Activated naive CD4-positive, alpha-beta T cell treated with anti-CD3 and anti-CD28 coated beads, Interleukin-2, amount 10 ng/mL, durations not matched to agents 7 days and 5 days (primary cell): ENCODE measurements around the gene TEX54.

Experiments used
- CTCF ChIA-PET: fragments of 350-600 bp; sonication (Branson Sonifier 250); formaldehyde crosslinking; loops from one replicate; lab custom pipeline; 2021; ENCODE audit warnings: antibody characterized with exemption; lab: Charles Lee
- DNase-seq: peaks from one replicate; pipeline ENCODE4 v3.0.0-alpha.2; 2020
- H3K27ac Mint-ChIP-seq: one replicate; pipeline ENCODE4 v1.8.0; 2021; ENCODE audit warnings: mild to moderate bottlenecking, moderate library complexity, mixed read lengths
- H3K27me3 Mint-ChIP-seq: one replicate; pipeline ENCODE4 v1.8.0; 2021; ENCODE audit warnings: mild to moderate bottlenecking, mixed read lengths
- H3K36me3 Mint-ChIP-seq: one replicate; pipeline ENCODE4 v1.8.0; 2021; ENCODE audit warnings: mixed read lengths
- H3K4me1 Mint-ChIP-seq: one replicate; pipeline ENCODE4 v1.8.0; 2021; ENCODE audit warnings: mixed read lengths
- H3K4me3 Mint-ChIP-seq: one replicate; pipeline ENCODE4 v1.8.0; 2021; ENCODE audit warnings: mild to moderate bottlenecking, moderate library complexity, mixed read lengths
- H3K9me3 Mint-ChIP-seq: one replicate; pipeline ENCODE4 v1.8.0; 2021; ENCODE audit warnings: mixed read lengths

TEX54 gene

DNA sequence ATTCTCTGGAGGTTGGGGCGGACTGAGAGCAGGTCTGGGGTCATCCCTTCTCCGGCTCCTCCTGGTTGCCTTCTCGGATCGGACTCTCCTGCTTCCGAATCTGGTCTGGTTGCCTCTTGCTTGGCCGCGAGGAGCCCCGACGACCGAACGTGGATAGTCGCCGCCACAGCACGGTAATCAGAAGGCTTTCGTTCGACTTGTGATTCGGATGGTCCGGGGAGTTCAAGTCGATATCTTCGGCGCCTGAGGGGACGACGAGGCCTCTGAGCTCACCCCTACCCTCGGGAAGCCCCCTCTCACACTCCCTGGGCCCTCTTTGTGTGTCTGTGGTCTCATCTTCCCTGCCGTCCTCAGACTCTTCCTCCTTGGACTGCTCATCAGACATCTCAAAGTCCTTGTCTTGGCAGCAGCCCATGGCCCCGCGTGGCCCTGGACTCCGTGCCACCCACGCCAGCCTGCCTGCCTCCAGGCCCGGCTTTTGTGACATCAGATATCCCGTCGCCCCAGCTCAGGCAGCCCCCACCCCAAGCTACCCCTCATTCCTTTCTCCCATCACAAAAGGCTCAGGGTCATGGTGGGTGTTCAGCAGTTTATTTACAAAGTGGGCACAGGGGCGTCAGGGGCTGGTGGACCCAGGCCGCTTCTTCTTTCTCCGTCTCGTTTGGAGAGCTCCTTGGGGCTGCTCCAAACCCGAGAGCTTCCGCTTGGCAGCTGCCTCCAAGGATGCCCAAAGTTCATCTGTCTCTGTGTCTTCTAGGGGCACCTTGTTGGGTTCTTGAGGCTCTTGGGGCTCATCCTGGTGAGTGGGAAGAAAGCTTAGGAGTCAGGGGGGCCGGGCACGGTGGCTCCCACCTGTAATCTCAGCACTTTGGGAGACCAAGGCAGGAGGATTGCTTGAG, at the start of gene TEX54:
TSS of gene TEX54 (minus strand) at position 506 of the 899 bp plus-strand sequence.
- H3K27me3 Mint-ChIP-seq: no peaks in the 10 kb centered on the region
- CTCF ChIA-PET: interaction anchor here (1.0 to 2.1 kb wide), 2 partner anchors 45 to 49 kb away, joined by 3 to 18 read pairs; partner anchors contain the start of genes SLC3A2 and TMEM179B
- H3K27ac Mint-ChIP-seq: peak within 1 kb of the TSS; percentile 98
- DNase-seq: no peak
- peaks cover 34% of the 10 kb centered on the region for H3K36me3 Mint-ChIP-seq
- H3K4me1 Mint-ChIP-seq: peaks cover 41% of the 10 kb centered on the region
- peak within 1 kb of the TSS; percentile 90 for H3K4me3 Mint-ChIP-seq
- no peaks in the 10 kb centered on the region for H3K9me3 Mint-ChIP-seq

DNA sequence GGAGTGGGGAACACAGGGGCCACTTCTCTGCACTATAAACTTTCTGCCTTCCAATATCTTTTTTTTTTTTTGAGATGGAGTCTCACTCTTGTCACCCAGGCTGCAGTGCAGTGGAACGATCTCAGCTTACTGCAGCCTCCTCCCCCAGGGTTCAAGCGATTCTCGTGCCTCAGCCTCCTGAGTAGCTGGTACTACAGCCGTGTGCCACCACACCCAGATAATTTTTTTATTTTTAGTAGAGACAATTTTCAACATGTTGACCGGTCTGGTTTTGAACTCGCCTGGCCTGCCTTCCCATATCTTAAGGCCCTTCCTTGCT, 49.7 kb upstream of the TEX54 start:
- Mint-ChIP-seq H3K9me3 (no peaks in the 10 kb centered on the region), H3K27ac (peak overlapping the region; percentile 100), H3K27me3 (peaks cover 4% of the 10 kb centered on the region), H3K4me3 (peak overlapping the region; percentile 97), H3K4me1 (peaks cover 56% of the 10 kb centered on the region), H3K36me3 (peaks cover 68% of the 10 kb centered on the region)
- CTCF ChIA-PET: interaction anchor here (1.7 to 3.9 kb wide), 3 partner anchors 24 to 217 kb away, joined by 4 to 32 read pairs (median 12); partner anchors contain the start of genes C11orf98, CSKMT and TMEM179B
- no peak for DNase-seq

DNA sequence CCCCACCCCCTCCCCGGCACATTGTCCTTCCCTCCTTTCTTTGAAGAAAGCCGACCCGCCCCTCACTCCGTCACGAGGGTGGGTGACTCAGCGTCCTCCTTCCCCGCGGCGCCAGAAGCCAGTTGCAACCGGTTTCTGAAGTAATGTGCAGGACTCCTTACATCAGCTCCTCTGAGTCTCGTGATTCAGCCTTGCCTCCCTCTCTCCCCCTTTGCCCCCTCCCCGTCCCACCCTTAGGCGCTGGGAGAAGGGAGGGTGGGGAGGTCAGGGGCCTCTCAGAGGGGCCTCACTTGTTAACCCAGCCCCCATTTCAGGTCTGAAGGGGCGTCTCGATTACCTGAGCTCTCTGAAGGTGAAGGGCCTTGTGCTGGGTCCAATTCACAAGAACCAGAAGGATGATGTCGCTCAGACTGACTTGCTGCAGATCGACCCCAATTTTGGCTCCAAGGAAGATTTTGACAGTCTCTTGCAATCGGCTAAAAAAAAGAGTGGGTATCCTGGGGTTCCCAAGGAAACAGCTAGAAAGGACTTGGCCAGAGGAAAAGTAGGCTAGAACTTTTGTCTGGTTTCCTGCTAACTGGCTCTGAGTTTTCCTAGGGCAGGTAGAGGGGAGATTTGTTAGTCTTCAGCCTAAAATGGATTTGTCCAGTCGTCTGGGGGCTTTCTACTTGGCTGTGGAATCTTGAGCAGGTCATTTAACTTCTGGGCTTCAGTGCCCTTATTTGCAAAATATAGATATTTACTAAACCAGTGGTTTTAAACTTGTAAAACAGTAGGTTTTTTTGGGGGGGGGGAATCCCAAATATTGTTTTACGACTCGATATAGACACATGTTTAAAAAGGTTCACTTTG, 49.2 kb upstream of the TEX54 start:
- Mint-ChIP-seq H3K4me1 (peaks cover 53% of the 10 kb centered on the region), H3K36me3 (peaks cover 65% of the 10 kb centered on the region), H3K4me3 (peak overlapping the region; percentile 97), H3K27ac (peak overlapping the region; percentile 100), H3K9me3 (no peaks in the 10 kb centered on the region), H3K27me3 (peaks cover 4% of the 10 kb centered on the region)
- CTCF ChIA-PET: interaction anchor here (1.0 to 3.9 kb wide), 10 partner anchors 19 to 457 kb away, joined by 3 to 32 read pairs (median 4); partner anchors contain the start of genes C11orf98, CSKMT, STX5 and TMEM179B
- peak; percentile 98 for DNase-seq

DNA sequence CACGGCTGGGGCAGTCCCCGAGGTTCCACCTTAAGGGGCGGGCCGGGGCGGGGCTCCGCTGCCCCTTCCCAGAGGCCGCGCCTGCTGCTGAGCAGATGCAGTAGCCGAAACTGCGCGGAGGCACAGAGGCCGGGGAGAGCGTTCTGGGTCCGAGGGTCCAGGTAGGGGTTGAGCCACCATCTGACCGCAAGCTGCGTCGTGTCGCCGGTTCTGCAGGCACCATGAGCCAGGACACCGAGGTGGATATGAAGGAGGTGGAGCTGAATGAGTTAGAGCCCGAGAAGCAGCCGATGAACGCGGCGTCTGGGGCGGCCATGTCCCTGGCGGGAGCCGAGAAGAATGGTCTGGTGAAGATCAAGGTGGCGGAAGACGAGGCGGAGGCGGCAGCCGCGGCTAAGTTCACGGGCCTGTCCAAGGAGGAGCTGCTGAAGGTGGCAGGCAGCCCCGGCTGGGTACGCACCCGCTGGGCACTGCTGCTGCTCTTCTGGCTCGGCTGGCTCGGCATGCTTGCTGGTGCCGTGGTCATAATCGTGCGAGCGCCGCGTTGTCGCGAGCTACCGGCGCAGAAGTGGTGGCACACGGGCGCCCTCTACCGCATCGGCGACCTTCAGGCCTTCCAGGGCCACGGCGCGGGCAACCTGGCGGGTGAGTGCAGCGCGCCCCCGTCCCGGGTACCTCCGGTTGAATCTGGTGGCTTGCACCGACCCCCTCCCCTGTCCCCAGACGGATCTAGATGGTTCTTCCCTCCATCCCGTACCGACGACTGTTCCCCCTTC, 48.4 kb upstream of the TEX54 start, which contains the start of gene SLC3A2:
TSS of gene SLC3A2 (plus strand) at position 94 of the 776 bp plus-strand sequence. CDS start at position 222, 128 bp downstream.
- peaks cover 58% of the 10 kb centered on the region for H3K36me3 Mint-ChIP-seq
- CTCF ChIA-PET: interaction anchor here (0.8 to 3.9 kb wide), 12 partner anchors 14 to 457 kb away, joined by 3 to 32 read pairs (median 4); partner anchors contain the start of genes C11orf98, CSKMT, STX5 and TMEM179B
- peaks cover 52% of the 10 kb centered on the region for H3K4me1 Mint-ChIP-seq
- peaks cover 4% of the 10 kb centered on the region for H3K27me3 Mint-ChIP-seq
- no peaks in the 10 kb centered on the region for H3K9me3 Mint-ChIP-seq
- peak within 1 kb of the TSS; percentile 100 for H3K27ac Mint-ChIP-seq
- peak within 1 kb of the TSS; percentile 97 for H3K4me3 Mint-ChIP-seq
- DNase-seq: peak; percentile 92

DNA sequence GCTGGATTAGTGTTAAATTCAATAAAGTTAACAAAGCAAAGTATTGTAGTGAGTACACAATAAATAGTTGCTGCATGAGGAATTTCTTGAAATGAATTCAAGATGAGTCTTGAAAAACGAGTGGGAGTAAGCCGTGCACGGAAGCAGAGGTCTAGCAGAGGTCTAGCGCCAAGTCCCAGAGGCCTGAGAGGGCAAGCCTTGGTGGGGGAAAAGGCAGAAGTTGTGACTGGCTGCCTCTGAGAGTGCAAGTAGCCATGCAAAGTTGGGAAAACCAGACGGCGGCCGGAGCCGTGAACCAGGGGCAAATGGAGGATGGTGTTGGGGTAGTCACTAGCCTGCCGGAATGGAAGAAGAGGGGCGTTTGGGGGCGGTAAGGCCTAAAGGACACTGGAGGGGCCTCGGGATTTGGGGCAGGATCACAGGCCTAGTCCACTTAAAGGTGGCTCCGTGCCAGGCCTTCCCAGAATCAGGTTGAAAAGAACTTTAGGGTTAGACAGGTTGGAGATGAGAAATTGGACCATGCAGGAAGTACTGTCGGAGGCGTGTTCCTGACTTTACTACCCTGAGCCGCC, 47.7 kb upstream of the TEX54 start:
- H3K4me1 Mint-ChIP-seq: peaks cover 45% of the 10 kb centered on the region
- peaks cover 51% of the 10 kb centered on the region for H3K36me3 Mint-ChIP-seq
- H3K27ac Mint-ChIP-seq: peak overlapping the region; percentile 100
- no peaks in the 10 kb centered on the region for H3K9me3 Mint-ChIP-seq
- peak overlapping the region; percentile 97 for H3K4me3 Mint-ChIP-seq
- CTCF ChIA-PET: interaction anchor here (0.8 to 3.9 kb wide), 11 partner anchors 11 to 456 kb away, joined by 3 to 32 read pairs (median 3); partner anchors contain the start of gene TMEM179B
- DNase-seq: no peak
- peaks cover 4% of the 10 kb centered on the region for H3K27me3 Mint-ChIP-seq

DNA sequence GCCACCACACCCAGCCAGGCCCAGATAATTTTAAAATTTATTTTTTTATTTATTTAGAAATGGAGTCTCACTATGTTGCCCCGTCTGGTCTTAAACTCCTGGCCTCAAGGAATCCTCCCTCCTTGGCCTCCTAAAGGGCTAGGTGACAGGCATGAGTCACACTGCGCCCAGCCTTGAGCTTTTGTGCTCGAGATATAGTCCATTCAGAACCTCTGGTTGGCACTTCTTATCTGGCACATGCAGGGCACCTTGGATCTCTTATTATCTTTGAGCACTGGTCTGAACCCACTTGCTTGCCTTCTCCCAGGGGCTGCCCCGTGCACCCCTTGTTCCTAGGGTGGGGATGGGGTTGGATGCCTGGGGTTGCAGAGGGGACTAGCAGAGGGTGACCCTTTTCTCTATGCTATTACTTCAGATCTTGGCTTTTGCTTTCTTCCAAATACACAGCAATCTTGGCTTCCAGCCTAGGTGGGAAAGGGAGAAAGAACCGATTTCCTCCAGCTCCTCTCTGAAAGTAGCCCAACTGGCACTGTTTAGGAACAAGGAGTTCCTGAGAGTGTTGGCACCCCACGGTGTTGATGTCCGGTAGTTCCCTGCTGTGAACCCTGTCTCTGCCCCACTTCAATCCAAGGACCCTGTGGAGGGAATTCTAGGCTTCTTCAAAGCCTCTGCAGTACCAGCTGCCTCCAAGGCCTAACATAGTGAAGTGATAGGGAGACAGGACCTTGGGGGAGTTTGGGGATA, 46.8 kb upstream of the TEX54 start:
- no peak for DNase-seq
- Mint-ChIP-seq H3K36me3 (peaks cover 45% of the 10 kb centered on the region), H3K27me3 (peaks cover 4% of the 10 kb centered on the region), H3K27ac (peak overlapping the region; percentile 100), H3K4me3 (peak overlapping the region; percentile 97), H3K4me1 (peaks cover 38% of the 10 kb centered on the region), H3K9me3 (no peaks in the 10 kb centered on the region)
- CTCF ChIA-PET: interaction anchor here (0.9 to 3.9 kb wide), 6 partner anchors 10 to 199 kb away, joined by 3 to 32 read pairs (median 3); partner anchors contain the start of gene TMEM179B

DNA sequence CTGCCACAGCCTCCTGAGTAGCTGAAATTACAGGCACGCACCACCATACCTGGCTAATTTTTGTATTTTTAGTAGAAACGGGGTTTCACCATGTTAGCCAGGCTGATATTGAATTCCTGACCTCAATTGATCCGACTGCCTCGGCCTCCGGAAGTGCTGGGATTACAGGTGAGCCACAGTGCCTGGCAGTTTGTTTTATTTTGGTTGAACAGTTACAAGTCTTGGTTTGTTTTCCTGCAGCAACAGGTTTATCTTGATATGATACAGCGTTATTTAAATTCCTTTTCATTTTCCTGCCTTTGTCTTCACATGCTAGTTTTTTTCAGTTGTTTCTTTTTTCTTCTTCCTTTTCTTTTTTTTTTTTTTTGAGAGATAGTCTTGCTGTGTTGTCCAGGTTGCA, 44.1 kb upstream of the TEX54 start:
- Mint-ChIP-seq H3K9me3 (no peaks in the 10 kb centered on the region), H3K4me3 (no peak overlapping the region), H3K27me3 (peaks cover 4% of the 10 kb centered on the region), H3K4me1 (peaks cover 17% of the 10 kb centered on the region), H3K27ac (no peak overlapping the region), H3K36me3 (peaks cover 23% of the 10 kb centered on the region)
- CTCF ChIA-PET: no interaction called here
- no peak for DNase-seq

DNA sequence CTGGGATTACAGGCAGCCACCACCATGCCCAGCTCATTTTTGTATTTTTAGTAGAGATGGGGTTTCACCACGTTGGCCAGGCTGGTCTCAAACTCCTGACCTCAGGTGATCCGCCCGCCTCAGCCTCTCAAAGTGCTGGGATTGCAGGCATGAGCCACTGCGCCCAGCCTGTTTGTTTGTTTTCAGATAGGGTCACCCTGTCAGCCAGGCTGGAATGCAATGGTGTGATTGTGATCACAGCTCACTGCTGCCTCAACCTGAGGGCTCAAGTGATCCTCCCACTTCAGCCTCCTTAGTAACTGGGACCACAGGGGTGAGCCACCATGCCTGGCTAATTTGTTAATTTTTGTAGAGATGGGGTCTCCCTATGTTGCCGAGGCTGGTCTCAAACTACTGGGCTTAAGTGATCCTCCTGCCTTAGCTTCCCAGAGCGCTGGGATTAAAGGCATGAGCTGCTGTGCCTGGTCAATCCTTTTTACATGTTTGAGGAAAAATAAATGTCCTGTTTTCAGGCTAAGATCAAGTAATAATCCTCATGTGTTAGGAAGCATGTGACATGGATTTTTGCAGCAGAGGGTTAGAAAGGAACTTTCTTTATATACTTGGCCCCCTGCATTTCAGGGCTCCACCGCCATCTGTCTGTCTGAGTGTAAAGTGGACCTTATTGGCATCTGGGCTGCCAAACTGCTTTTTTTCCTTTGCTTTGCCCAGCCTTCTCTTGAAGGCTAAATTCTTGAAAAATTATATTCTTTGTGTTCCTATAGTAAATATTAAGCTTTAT, 43.2 kb upstream of the TEX54 start:
- Mint-ChIP-seq H3K4me3 (no peak overlapping the region), H3K27ac (no peak overlapping the region), H3K36me3 (peaks cover 19% of the 10 kb centered on the region), H3K4me1 (peaks cover 17% of the 10 kb centered on the region), H3K9me3 (no peaks in the 10 kb centered on the region), H3K27me3 (peaks cover 3% of the 10 kb centered on the region)
- CTCF ChIA-PET: no interaction called here
- no peak for DNase-seq

DNA sequence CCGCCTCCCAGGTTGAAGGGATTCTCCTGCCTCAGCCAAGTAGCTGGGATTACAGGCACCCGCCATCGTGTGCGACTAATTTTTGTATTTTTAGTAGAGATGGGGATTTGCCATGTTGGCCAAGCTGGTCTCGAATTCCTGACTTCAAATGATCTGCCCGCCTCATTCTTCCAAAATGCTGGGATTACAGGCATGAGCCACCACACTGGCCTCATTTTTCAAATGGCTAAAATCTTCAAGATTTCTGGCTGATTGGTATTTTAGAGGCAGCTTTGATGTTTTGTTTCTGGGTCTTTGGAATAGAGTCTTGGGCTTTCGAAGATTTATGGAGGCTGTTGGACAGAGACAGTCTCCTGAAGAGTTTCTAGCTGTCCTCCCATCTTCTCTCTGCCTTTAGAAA, 42.2 kb upstream of the TEX54 start:
- DNase-seq: no peak
- no peak overlapping the region for H3K4me3 Mint-ChIP-seq
- CTCF ChIA-PET: interaction anchor here (0.8 kb wide), 1 partner anchor 11 kb away, joined by 3 read pairs; no protein-coding TSS in a partner anchor
- H3K9me3 Mint-ChIP-seq: no peaks in the 10 kb centered on the region
- peaks cover 14% of the 10 kb centered on the region for H3K36me3 Mint-ChIP-seq
- no peaks in the 10 kb centered on the region for H3K27me3 Mint-ChIP-seq
- peaks cover 9% of the 10 kb centered on the region for H3K4me1 Mint-ChIP-seq
- no peak overlapping the region for H3K27ac Mint-ChIP-seq

DNA sequence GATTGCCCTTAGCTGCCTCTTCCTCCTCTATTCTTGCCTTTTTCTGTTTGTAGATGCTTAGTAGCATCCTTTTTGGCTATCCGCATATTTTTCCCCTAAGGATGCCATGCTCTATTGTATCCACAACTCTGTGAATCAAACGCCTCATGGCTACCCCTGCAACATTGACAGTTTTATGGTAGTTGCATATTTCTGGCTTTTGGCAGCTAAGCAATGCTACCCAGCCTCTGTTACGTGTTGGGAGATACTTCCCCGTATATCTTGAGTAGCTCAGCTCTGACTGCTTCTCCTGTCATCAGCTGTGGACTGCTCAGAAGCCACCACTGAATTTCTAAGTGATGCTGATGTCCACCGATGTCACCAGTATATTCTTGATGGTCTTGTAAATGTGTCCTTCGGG, 33.0 kb upstream of the TEX54 start:
- CTCF ChIA-PET: interaction anchor here (0.8 to 1.1 kb wide), 2 partner anchors 79 kb away, joined by 3 read pairs; no protein-coding TSS in a partner anchor
- no peaks in the 10 kb centered on the region for H3K9me3 Mint-ChIP-seq
- no peak overlapping the region for H3K4me3 Mint-ChIP-seq
- DNase-seq: no peak
- no peak overlapping the region for H3K27ac Mint-ChIP-seq
- H3K36me3 Mint-ChIP-seq: peaks cover 2% of the 10 kb centered on the region
- H3K4me1 Mint-ChIP-seq: peaks cover 27% of the 10 kb centered on the region
- H3K27me3 Mint-ChIP-seq: no peaks in the 10 kb centered on the region

DNA sequence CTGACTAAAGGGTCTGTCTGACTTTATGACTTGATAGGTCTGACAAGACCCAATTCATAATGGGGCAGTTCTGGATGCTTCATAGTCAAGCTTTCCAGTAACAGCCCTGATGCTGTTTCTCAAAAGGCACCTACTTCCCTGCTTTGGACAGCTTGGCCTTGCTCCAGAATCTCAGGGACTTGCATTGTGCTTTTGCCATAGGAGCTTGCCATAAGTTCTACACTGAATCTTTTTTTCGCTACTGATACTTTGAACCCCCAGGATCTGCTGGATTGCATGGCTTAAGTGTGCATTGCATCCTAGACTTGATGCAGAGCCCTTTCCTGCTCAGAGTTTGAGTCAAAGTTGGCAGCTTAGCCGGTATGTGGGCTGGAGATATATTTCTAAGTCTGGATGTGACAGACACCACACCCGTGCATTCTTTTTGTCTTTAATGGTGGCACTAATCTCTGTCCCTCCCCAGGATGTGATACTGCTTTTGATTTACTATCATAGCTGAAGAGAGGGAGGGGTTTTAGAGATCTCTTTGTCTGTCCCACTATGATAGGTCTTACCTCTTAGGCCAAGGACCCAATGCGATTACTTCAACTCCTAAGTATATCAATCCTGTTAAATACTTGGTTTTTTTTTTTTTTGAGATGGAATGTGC, 31.2 kb upstream of the TEX54 start:
- no peak overlapping the region for H3K4me3 Mint-ChIP-seq
- H3K27ac Mint-ChIP-seq: no peak overlapping the region
- CTCF ChIA-PET: interaction anchor here (0.7 to 3.9 kb wide), 10 partner anchors 9 to 469 kb away, joined by 3 to 46 read pairs (median 4); partner anchors contain the start of gene TMEM179B
- H3K36me3 Mint-ChIP-seq: peaks cover 2% of the 10 kb centered on the region
- DNase-seq: no peak
- H3K4me1 Mint-ChIP-seq: peaks cover 40% of the 10 kb centered on the region
- H3K27me3 Mint-ChIP-seq: no peaks in the 10 kb centered on the region
- H3K9me3 Mint-ChIP-seq: no peaks in the 10 kb centered on the region
